T-helper 1 cell treated with Interleukin-12 subunit alpha and Interleukin-12 subunit beta and Interleukin-4 antibody, amounts not matched to agents 30 ng/mL and 1 ng/mL, for 36 hours (primary cell): ENCODE results near the gene GIMAP7. TPM values are rescaled to one million over a fixed set of nuclear protein-coding genes. Genes with fewer than 3 reads are reported as not detected.
"Not testable (repeated sequence)": the region's sequence is repeated elsewhere in the genome, so short reads cannot be mapped to it uniquely, and the experiment has no call there.

ENCODE experiments used
- intact Hi-C: fragments of 100-400 bp; cut with micrococcal nuclease; formaldehyde crosslinking; loops from one replicate; pipeline ENCODE4 v1.15.1; 2024
- total RNA-seq: library from RNA; stranded (reverse); gene quantifications from 2 replicates; pipeline ENCODE4 v1.2.3, GENCODE V29; 2022

GIMAP7 gene
- total RNA-seq = 291 and 306 TPM in 2 replicates

- intact Hi-C loops = loop anchor here (1.0 to 10.0 kb wide), 13 partner anchors 12 to 241 kb away; partner anchors contain the start of genes ACTR3C, GIMAP1, GIMAP8 and LRRC61
Observed at GRCh38 chr7:150514748-150515222, at the start of gene GIMAP7. TSS of gene GIMAP7 (plus strand) at chr7:150514872. CDS start at chr7:150519975, 5,103 bp downstream.

DNA sequence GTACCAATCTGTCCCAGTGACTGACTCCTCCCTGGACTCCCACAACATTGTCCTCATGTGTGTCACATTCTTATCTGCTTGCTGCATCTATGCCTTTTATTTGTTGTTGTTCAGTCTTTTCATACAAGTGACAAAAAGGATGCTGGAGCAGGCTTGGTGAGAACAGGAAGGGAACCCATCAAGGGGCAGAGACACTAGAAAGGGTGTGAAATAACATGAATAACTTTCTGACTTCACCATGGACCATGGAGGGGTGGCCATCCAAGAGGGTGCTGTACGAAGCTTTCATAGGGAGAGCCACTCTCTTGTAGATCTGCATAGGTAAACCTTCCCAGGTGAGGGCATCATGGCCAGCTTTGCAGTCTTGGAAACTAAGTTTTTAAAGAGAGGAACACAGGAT lies 49.7 kb upstream of the GIMAP7 start:
- intact Hi-C loops = no loop called here

DNA sequence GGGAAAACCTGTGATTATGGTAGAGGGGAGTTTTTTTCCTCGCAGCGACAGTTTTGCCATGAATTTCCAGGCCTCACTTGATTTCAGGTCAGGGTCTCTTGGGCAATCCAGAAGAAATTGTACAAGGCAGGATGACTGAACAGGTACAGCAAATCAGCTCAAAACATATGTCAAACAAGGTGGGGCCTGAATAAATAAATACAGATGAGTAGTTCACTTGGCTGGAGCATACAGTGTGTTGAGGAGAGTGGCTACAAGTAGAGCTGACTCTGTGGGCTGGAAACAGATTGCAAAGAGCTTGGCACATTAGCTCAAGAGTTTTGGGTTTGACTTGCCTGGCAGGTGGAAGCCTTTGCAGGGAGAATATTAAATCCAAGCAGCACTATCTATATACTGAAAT lies 49.3 kb upstream of the GIMAP7 start:
- intact Hi-C loops = no loop called here

DNA sequence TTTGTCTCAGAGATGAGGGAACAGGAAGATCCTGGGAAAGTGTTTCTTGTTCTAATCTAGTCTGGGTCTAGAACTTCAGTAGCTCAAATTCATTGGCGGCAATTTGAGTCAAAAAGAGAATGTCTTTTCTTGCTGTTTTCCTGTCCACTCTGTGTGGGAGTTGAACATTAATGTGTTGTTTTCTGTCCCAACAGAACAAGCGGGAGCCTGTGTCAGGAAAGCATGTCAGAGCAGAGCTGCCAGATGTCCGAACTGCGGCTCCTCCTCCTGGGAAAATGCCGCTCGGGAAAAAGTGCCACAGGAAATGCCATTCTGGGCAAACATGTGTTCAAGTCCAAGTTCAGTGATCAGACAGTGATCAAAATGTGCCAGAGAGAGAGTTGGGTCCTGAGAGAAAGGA lies 48.2 kb upstream of the GIMAP7 start:
- intact Hi-C loops = no loop called here

DNA sequence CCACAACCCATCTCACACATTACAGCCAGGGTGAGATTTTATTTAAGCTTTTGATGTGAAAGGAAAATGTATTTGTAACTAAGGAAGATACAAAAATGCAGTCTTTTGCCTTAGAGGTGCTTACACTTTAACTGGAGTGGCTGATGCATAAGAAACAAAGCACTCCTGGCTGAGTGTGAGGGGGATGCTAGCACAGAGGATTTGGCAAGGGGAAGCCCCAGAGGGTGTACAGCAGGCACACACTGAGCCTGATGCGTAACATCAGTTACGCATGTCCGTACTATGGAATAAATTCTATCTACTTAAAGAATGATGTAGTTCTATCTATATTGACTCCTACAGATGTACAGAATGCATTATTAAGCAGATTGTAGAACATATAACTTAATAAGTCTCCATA lies 46.4 kb upstream of the GIMAP7 start:
- intact Hi-C loops = loop anchor here (1.0 kb wide), 1 partner anchor 10 kb away; no protein-coding TSS in a partner anchor

DNA sequence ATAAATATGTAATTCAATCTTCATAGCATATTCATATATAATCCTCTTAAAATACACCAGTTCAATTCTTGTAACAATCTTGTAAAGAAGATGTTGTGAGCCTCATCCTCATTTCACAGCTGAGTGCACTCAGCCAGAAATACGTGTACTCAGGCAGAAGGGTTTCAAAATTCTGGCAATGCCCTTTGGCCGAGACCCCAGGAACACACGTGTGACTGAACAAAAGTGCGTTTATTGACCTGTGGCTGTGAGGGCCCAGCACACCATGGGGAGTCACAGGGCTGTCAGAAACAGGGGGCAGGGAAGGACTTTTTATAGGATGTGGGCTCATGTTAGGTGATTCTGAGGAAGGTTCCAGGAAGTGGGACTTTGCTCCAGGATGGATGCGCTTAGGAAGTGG lies 42.8 kb upstream of the GIMAP7 start:
- intact Hi-C loops = no loop called here

- intact Hi-C loops = no loop called here
Observed at GRCh38 chr7:150473902-150474301, 40.8 kb upstream of the GIMAP7 start.

- intact Hi-C loops = no loop called here
Observed at GRCh38 chr7:150476285-150476684, 38.4 kb upstream of the GIMAP7 start.

DNA sequence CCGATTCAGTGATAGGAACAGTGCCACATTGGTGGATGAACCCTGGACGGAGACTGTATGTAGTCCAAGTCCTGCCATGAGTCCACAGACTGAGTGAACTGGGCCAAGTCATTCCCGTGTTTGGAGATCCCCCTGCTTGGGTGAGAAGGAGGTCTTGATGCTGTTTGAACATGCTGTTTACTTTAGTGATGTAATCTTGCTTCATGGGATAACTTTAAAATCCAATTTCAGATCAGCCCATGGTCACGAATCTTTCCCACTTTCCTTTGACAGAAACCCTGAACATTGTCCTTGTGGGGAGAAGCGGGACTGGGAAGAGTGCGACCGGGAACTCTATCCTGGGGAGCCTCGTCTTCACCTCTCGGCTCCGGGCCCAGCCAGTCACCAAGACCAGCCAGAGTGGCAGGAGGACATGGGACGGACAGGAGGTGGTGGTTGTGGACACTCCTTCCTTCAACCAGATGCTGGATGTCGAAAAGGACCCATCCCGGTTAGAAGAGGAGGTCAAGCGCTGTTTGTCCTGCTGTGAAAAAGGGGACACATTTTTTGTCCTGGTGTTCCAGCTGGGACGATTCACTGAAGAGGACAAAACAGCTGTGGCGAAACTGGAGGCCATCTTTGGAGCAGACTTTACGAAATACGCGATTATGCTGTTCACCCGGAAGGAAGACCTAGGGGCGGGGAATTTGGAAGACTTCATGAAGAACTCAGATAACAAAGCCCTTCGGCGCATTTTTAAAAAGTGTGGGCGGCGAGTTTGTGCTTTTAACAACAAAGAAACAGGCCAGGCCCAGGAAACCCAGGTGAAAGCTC lies 37.6 kb upstream of the GIMAP7 start:
- intact Hi-C loops = no loop called here

- intact Hi-C loops = no loop called here
Observed at GRCh38 chr7:150479023-150479716, 35.5 kb upstream of the GIMAP7 start.

GRCh38 chr7:150481186-150481920 lies 33.3 kb upstream of the GIMAP7 start:
- intact Hi-C loops = loop anchor here (1.0 kb wide), 4 partner anchors 21 to 274 kb away; partner anchors contain the start of genes GIMAP7 and GIMAP8

- intact Hi-C loops = loop anchor here (1.0 kb wide), 4 partner anchors 20 to 273 kb away; partner anchors contain the start of genes GIMAP7 and GIMAP8
Observed at GRCh38 chr7:150481922-150482321, 32.8 kb upstream of the GIMAP7 start.

- intact Hi-C loops = loop anchor here (1.0 kb wide), 1 partner anchor 185 kb away; no protein-coding TSS in a partner anchor
Observed at GRCh38 chr7:150483514-150483913, 31.2 kb upstream of the GIMAP7 start.

DNA sequence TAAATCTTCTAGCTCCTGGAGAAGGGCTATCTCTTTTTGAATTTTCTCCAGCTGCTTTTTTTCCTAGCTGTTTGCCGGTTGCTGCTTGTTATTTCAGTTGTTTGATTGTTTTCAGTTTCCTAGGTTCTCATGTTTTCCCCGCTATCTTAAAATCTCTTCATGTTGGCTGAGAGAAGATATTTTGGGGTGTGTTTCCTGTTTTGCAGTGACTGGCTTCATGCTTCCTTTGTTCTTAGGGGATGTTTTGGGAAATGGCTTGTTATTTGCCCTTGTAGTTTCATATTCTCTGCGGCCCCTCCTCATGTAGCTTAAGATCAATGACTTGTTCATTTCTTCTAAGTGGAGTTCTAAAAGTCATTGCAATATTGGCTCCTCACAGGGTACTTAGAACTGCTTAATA lies 30.6 kb upstream of the GIMAP7 start:
- intact Hi-C loops = not testable (repeated sequence)

GRCh38 chr7:150487625-150488024 lies 27.0 kb upstream of the GIMAP7 start:
- intact Hi-C loops = loop anchor here (1.0 kb wide), 1 partner anchor 9 kb away; no protein-coding TSS in a partner anchor

DNA sequence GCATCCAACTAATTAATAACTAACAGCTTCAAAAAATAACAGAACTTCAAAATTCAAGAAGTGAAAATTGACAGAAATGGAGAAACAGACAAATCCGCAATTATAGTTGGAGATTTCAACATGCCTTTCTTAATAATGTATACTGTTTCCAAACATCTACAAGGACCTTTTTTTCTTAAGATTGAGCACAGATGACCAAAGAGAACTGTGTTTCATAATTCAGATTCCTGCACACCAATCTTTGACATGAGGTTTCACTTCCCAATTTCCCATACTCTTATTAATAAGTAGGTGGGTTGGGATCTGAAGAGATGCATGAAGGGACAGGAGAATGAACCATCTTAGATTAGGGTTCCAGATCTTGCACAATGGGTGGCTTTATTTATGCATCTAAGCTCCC lies 24.9 kb upstream of the GIMAP7 start:
- intact Hi-C loops = no loop called here

- intact Hi-C loops = not testable (repeated sequence)
Observed at GRCh38 chr7:150493442-150493841, 21.2 kb upstream of the GIMAP7 start.

DNA sequence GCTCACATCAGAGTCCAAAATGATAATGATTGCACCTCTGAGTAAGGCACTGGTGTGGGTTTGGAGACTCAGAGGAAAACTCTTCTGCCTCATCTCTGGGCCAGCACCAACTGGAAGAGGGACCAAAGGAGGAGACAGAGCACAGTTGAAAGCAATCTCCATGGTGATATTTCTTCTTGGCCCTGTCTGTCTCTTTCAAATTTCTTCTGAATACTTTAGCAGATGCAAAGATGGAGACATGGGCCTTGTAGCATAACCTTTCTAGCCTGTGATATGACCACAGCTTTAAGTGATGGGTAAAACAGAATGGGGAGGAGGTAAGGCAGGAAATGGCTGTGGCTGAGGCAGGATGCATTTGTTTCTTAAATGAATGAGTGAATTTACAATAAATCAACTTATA lies 12.2 kb upstream of the GIMAP7 start:
- intact Hi-C loops = loop anchor here (1.0 kb wide), 2 partner anchors 12 to 21 kb away; partner anchors contain the start of gene GIMAP7

GRCh38 chr7:150503155-150503554 lies 11.5 kb upstream of the GIMAP7 start:
- intact Hi-C loops = no loop called here

DNA sequence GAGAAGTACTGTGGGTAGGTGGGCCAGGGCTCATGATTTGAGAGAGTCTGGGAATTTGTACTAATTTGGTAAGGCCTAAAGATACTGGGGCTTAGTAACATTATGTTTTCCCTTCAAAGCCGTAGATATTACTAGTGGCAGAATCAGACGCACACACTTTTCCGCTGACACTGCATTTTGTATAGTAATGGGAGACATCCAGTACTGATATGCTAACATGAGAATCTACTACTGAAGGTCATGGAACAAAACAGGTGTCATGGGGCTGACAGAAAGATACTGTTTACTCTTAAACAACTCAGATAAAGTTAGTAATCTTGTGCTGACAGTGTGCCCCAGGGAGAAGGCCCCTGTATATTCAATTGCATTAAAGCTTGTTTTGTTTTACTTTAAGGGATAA lies 11.1 kb upstream of the GIMAP7 start:
- intact Hi-C loops = no loop called here

DNA sequence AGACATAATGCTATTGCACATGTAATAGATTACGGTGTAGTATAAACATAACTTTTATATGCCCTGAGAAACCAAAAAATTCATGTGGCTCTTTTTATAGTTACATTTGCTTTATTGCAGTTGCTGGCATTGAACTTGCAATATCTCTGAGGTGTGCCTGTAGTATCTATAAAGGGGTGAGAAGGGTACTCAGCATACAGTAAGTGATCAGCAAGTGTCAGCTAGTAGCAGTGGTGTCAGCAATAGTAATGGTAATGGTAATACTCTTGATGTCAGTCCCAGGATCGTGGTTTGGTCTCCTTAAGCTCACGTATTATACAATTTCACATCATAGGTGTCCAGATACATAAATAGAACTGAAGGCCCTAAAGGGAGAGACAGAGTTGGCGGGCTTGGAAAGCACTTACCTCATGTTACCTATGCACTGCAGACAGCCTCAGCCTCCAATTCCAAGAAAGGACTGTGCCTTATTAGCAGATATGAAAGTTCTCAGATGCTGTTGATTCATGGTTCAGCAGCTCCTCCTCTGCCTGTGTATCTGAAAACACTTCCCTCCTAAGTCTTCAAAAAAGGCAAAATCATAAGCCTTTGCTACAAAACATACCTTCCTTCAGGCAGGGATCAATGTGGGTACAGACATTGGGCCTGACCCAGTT lies 6.6 kb upstream of the GIMAP7 start:
- intact Hi-C loops = no loop called here
